C4-2B (cell line): ENCODE results near the gene MRGPRX3.
A peak's percentile ranks its signal among the peaks of the same experiment; 100 is the strongest.

Source experiments
- CTCF ChIP-seq: fragments of 450-650 bp; conservative IDR thresholded peaks from 2 replicates; pipeline ENCODE4 v1.5.1; 2017; ENCODE audit warnings: mild to moderate bottlenecking
- ZFX ChIP-seq: fragments of 450-650 bp; IDR thresholded peaks from 2 replicates; pipeline ENCODE4 v1.6.1; 2017

- TF ChIP-seq CTCF, result peak; percentile 89
- TF ChIP-seq ZFX, result peak; percentile 74
These were observed 26.4 kb upstream of the MRGPRX3 start, which contains the start of gene SAAL1 for GRCh38 chr11:18105802-18106574.
